Activated naive CD8-positive, alpha-beta T cell treated with anti-CD3 and anti-CD28 coated beads, Interleukin-2, amount 50 U/mL, for 24 hours (primary cell): ENCODE results near the gene PREP.
A peak's percentile ranks its signal among the peaks of the same experiment; 100 is the strongest.
"Not testable (repeated sequence)": the region's sequence is repeated elsewhere in the genome, so short reads cannot be mapped to it uniquely, and the experiment has no call there.

Experiments used
- ATAC-seq: fragments of 150-1000 bp; cut with Tn5 transposase; one replicate; pipeline ENCODE4 v1.10.0; 2021
- DNase-seq: peaks from one replicate; pipeline ENCODE4 v3.0.0; 2021
- H3K27ac Mint-ChIP-seq: one replicate; pipeline ENCODE4 v1.8.0; 2021; ENCODE audit warnings: mild to moderate bottlenecking, mixed read lengths
- H3K27me3 Mint-ChIP-seq: one replicate; pipeline ENCODE4 v1.8.0; 2021; ENCODE audit warnings: mixed read lengths
- H3K36me3 Mint-ChIP-seq: one replicate; pipeline ENCODE4 v1.8.0; 2021; ENCODE audit warnings: low read depth, mixed read lengths
- H3K4me1 Mint-ChIP-seq: one replicate; pipeline ENCODE4 v1.8.0; 2021; ENCODE audit warnings: mixed read lengths
- H3K4me3 Mint-ChIP-seq: one replicate; pipeline ENCODE4 v1.8.0; 2021; ENCODE audit warnings: mild to moderate bottlenecking, moderate library complexity, mixed read lengths
- H3K9me3 Mint-ChIP-seq: one replicate; pipeline ENCODE4 v1.8.0; 2021; ENCODE audit warnings: mixed read lengths

The PREP gene

GRCh38 chr6:105416971-105417370 is 14.1 kb upstream of the PREP start:
- H3K36me3 Mint-ChIP-seq, ATAC-seq, H3K4me1 Mint-ChIP-seq, H3K4me3 Mint-ChIP-seq, H3K27ac Mint-ChIP-seq, DNase-seq: not testable (repeated sequence)
- peaks cover 30% of the 10 kb centered on the region for H3K9me3 Mint-ChIP-seq
- peaks cover 44% of the 10 kb centered on the region for H3K27me3 Mint-ChIP-seq

- no peak for DNase-seq
- H3K27me3 Mint-ChIP-seq: peaks cover 35% of the 10 kb centered on the region
Observed at GRCh38 chr6:105409734-105410133, 6.9 kb upstream of the PREP start.

GRCh38 chr6:105402090-105402938 is 568 bp downstream of the PREP start:
- H3K36me3 Mint-ChIP-seq: no peaks in the 10 kb centered on the region
- no peak for DNase-seq
- H3K9me3 Mint-ChIP-seq: no peaks in the 10 kb centered on the region
- H3K27ac Mint-ChIP-seq: peak overlapping the region; percentile 80
- peak; percentile 59 for ATAC-seq
- peaks cover 6% of the 10 kb centered on the region for H3K27me3 Mint-ChIP-seq
- H3K4me3 Mint-ChIP-seq: peak overlapping the region; percentile 95
- peaks cover 64% of the 10 kb centered on the region for H3K4me1 Mint-ChIP-seq

More at GRCh38 chr6:105409734-105410133, 6.9 kb upstream of the PREP start:
- H3K4me1 Mint-ChIP-seq: peaks cover 4% of the 10 kb centered on the region
- H3K9me3 Mint-ChIP-seq: peaks cover 13% of the 10 kb centered on the region
- H3K27ac Mint-ChIP-seq: no peak overlapping the region
- no peak overlapping the region for H3K4me3 Mint-ChIP-seq
- no peak for ATAC-seq
- H3K36me3 Mint-ChIP-seq: no peaks in the 10 kb centered on the region

GRCh38 chr6:105401247-105402089 is 1.4 kb downstream of the PREP start:
- ATAC-seq: no peak
- H3K36me3 Mint-ChIP-seq: peaks cover 3% of the 10 kb centered on the region
- no peaks in the 10 kb centered on the region for H3K9me3 Mint-ChIP-seq
- DNase-seq: no peak
- peaks cover 3% of the 10 kb centered on the region for H3K27me3 Mint-ChIP-seq
- H3K4me1 Mint-ChIP-seq: peaks cover 64% of the 10 kb centered on the region
- peak overlapping the region; percentile 95 for H3K4me3 Mint-ChIP-seq
- peak overlapping the region; percentile 80 for H3K27ac Mint-ChIP-seq

GRCh38 chr6:105400501-105400900 is 2.4 kb downstream of the PREP start:
- Mint-ChIP-seq H3K36me3 (peaks cover 11% of the 10 kb centered on the region), H3K4me3 (peak overlapping the region; percentile 95), H3K27ac (no peak overlapping the region), H3K9me3 (no peaks in the 10 kb centered on the region), H3K27me3 (peaks cover 3% of the 10 kb centered on the region), H3K4me1 (peaks cover 64% of the 10 kb centered on the region)
- DNase-seq (no peak), ATAC-seq (no peak)

- Mint-ChIP-seq H3K27me3 (no peaks in the 10 kb centered on the region), H3K36me3 (peaks cover 22% of the 10 kb centered on the region), H3K4me3 (no peak overlapping the region), H3K27ac (no peak overlapping the region), H3K4me1 (peaks cover 54% of the 10 kb centered on the region), H3K9me3 (no peaks in the 10 kb centered on the region)
- DNase-seq (no peak), ATAC-seq (no peak)
Observed at GRCh38 chr6:105398859-105399258, 4.0 kb downstream of the PREP start.

GRCh38 chr6:105397987-105398386 is 4.9 kb downstream of the PREP start:
- Mint-ChIP-seq H3K4me1 (peaks cover 49% of the 10 kb centered on the region), H3K4me3 (no peak overlapping the region), H3K9me3 (no peaks in the 10 kb centered on the region), H3K36me3 (peaks cover 22% of the 10 kb centered on the region), H3K27ac (no peak overlapping the region), H3K27me3 (no peaks in the 10 kb centered on the region)
- ATAC-seq (peak; percentile 6), DNase-seq (no peak)

GRCh38 chr6:105391705-105392104 is 11.2 kb downstream of the PREP start:
- Mint-ChIP-seq H3K9me3 (no peaks in the 10 kb centered on the region), H3K27me3 (no peaks in the 10 kb centered on the region), H3K4me3 (no peak overlapping the region), H3K27ac (no peak overlapping the region), H3K36me3 (peaks cover 35% of the 10 kb centered on the region), H3K4me1 (no peaks in the 10 kb centered on the region)
- no peak for DNase-seq
- no peak for ATAC-seq

GRCh38 chr6:105389543-105389942 is 13.3 kb downstream of the PREP start:
- H3K27me3 Mint-ChIP-seq: no peaks in the 10 kb centered on the region
- no peaks in the 10 kb centered on the region for H3K9me3 Mint-ChIP-seq
- peaks cover 23% of the 10 kb centered on the region for H3K36me3 Mint-ChIP-seq
- H3K27ac Mint-ChIP-seq: no peak overlapping the region
- DNase-seq: no peak
- H3K4me1 Mint-ChIP-seq: no peaks in the 10 kb centered on the region
- no peak for ATAC-seq
- no peak overlapping the region for H3K4me3 Mint-ChIP-seq

GRCh38 chr6:105388392-105388791 is 14.5 kb downstream of the PREP start:
- H3K36me3 Mint-ChIP-seq: peaks cover 21% of the 10 kb centered on the region
- ATAC-seq: no peak

GRCh38 chr6:105384004-105384403 is 18.9 kb downstream of the PREP start:
- no peaks in the 10 kb centered on the region for H3K27me3 Mint-ChIP-seq
- H3K36me3 Mint-ChIP-seq: peaks cover 17% of the 10 kb centered on the region
- H3K27ac Mint-ChIP-seq: no peak overlapping the region
- peaks cover 28% of the 10 kb centered on the region for H3K4me1 Mint-ChIP-seq
- ATAC-seq (no peak), DNase-seq (no peak)
- no peak overlapping the region for H3K4me3 Mint-ChIP-seq
- H3K9me3 Mint-ChIP-seq: no peaks in the 10 kb centered on the region

More at GRCh38 chr6:105388392-105388791, 14.5 kb downstream of the PREP start:
- DNase-seq: no peak
- Mint-ChIP-seq H3K27me3 (no peaks in the 10 kb centered on the region), H3K9me3 (no peaks in the 10 kb centered on the region), H3K27ac (no peak overlapping the region), H3K4me1 (peaks cover 11% of the 10 kb centered on the region), H3K4me3 (no peak overlapping the region)

- ATAC-seq: no peak
- Mint-ChIP-seq H3K27me3 (no peaks in the 10 kb centered on the region), H3K4me1 (peaks cover 28% of the 10 kb centered on the region), H3K36me3 (peaks cover 17% of the 10 kb centered on the region), H3K4me3 (no peak overlapping the region), H3K27ac (no peak overlapping the region), H3K9me3 (no peaks in the 10 kb centered on the region)
- no peak for DNase-seq
Observed at GRCh38 chr6:105382958-105383357, 19.9 kb downstream of the PREP start.

GRCh38 chr6:105382496-105382895 is 20.4 kb downstream of the PREP start:
- Mint-ChIP-seq H3K27ac (no peak overlapping the region), H3K27me3 (no peaks in the 10 kb centered on the region), H3K36me3 (peaks cover 16% of the 10 kb centered on the region), H3K9me3 (no peaks in the 10 kb centered on the region), H3K4me3 (no peak overlapping the region), H3K4me1 (peaks cover 28% of the 10 kb centered on the region)
- no peak for ATAC-seq
- DNase-seq: no peak

GRCh38 chr6:105380634-105381033 is 22.2 kb downstream of the PREP start:
- H3K9me3 Mint-ChIP-seq: no peaks in the 10 kb centered on the region
- H3K27ac Mint-ChIP-seq: no peak overlapping the region
- DNase-seq (no peak), ATAC-seq (no peak)
- no peak overlapping the region for H3K4me3 Mint-ChIP-seq
- peaks cover 28% of the 10 kb centered on the region for H3K4me1 Mint-ChIP-seq
- no peaks in the 10 kb centered on the region for H3K27me3 Mint-ChIP-seq
- peaks cover 8% of the 10 kb centered on the region for H3K36me3 Mint-ChIP-seq

GRCh38 chr6:105375797-105376196 is 27.1 kb downstream of the PREP start:
- no peak overlapping the region for H3K27ac Mint-ChIP-seq
- H3K36me3 Mint-ChIP-seq: peaks cover 24% of the 10 kb centered on the region
- peaks cover 9% of the 10 kb centered on the region for H3K4me1 Mint-ChIP-seq

More at GRCh38 chr6:105375797-105376196, 27.1 kb downstream of the PREP start:
- Mint-ChIP-seq H3K4me3 (no peak overlapping the region), H3K9me3 (no peaks in the 10 kb centered on the region), H3K27me3 (no peaks in the 10 kb centered on the region)
- DNase-seq: no peak
- no peak for ATAC-seq
